A549 (cell line): Measurements from ENCODE around the gene PLEKHG4B.
"Not testable (repeated sequence)": the region's sequence is repeated elsewhere in the genome, so short reads cannot be mapped to it uniquely, and the experiment has no call there.

Experiments
- BCL3 ChIP-seq: fragments of >200 bp; sonication (Bioruptor Twin); formaldehyde crosslinking; IDR thresholded peaks from 3 replicates; pipeline ENCODE4 v1.6.1; 2016
- CTCF ChIP-seq: fragments of >200 bp; sonication (Bioruptor Twin); formaldehyde crosslinking; IDR thresholded peaks from 3 replicates; pipeline ENCODE4 v1.5.1; 2016
- EP300 ChIP-seq, 2 experiments: fragments of >200 bp; sonication (Bioruptor Twin); formaldehyde crosslinking; IDR thresholded peaks; 2 replicates in 1 of 2; 3 replicates in 1 of 2; pipeline ENCODE4 v1.6.1; 2016 to 2017
- FOSL2 ChIP-seq, 2 experiments: fragments of 450-650 bp in 1 of 2; fragments of >200 bp in 1 of 2; sonication (Bioruptor Twin) in 1 of 2; formaldehyde crosslinking; IDR thresholded peaks; 2 replicates each; pipeline versions ENCODE4 v1.5.0 to v1.6.1; 2016 to 2020; ENCODE audit warnings: mild to moderate bottlenecking in 1 of 2, moderate library complexity in 1 of 2
- HOXB5 ChIP-seq: fragments of 250-450 bp; sonication (Bioruptor Pico); IDR thresholded peaks from 2 replicates; pipeline ENCODE4 v1.5.0; 2020; ENCODE audit warnings: mild to moderate bottlenecking, moderate library complexity
- JUN ChIP-seq, 2 experiments: fragments of >200 bp; sonication (Bioruptor Twin); formaldehyde crosslinking; IDR thresholded peaks; 2 replicates in 1 of 2; 3 replicates in 1 of 2; pipeline ENCODE4 v1.6.1; 2016 to 2017
- MAZ ChIP-seq: fragments of 150-350 bp; IDR thresholded peaks from 2 replicates; pipeline ENCODE4 v1.6.1; 2014; ENCODE audit warnings: antibody characterized with exemption, low read depth, low read length, borderline replicate concordance
- NR3C1 ChIP-seq: fragments of >200 bp; sonication (Bioruptor Twin); formaldehyde crosslinking; IDR thresholded peaks from 3 replicates; pipeline ENCODE4 v1.6.1; 2017
- POLR2A ChIP-seq: IDR thresholded peaks from 2 replicates; pipeline ENCODE4 v1.6.1; 2012; ENCODE audit warnings: mild to moderate bottlenecking, low read length
- RAD21 ChIP-seq, 2 experiments: fragments of >200 bp in 1 of 2; sonication (Bioruptor Twin) in 1 of 2; formaldehyde crosslinking in 1 of 2; IDR thresholded peaks in 1 of 2; conservative IDR thresholded peaks in 1 of 2; 2 replicates in 1 of 2; 3 replicates in 1 of 2; pipeline ENCODE4 v1.6.1; 2012 to 2018; ENCODE audit warnings: inconsistent platforms in 1 of 2
- RARB ChIP-seq: fragments of 250-450 bp; sonication (Bioruptor Pico); IDR thresholded peaks from 2 replicates; pipeline ENCODE4 v1.8.0; 2021; ENCODE audit warnings: mild to moderate bottlenecking, moderate library complexity
- RNF2 ChIP-seq: fragments of 200-600 bp; sonication (generic); IDR thresholded peaks from 2 replicates; pipeline ENCODE4 v1.6.1; 2016; ENCODE audit warnings: low read depth, mild to moderate bottlenecking, antibody characterized with exemption, moderate library complexity, borderline replicate concordance
- SMC3 ChIP-seq: fragments of >200 bp; sonication (Bioruptor Twin); formaldehyde crosslinking; IDR thresholded peaks from 3 replicates; pipeline ENCODE4 v1.6.1; 2018; ENCODE audit warnings: inconsistent platforms

- TF ChIP-seq MAZ; CTCF; BCL3; NR3C1; HOXB5 (CRISPR knock-in tag); RARB (CRISPR knock-in tag); POLR2A; EP300 (IDR thresholded peaks at IDR 0.05); SMC3; RNF2; FOSL2 (IDR thresholded peaks at IDR 0.05); FOSL2 (CRISPR knock-in tag; IDR thresholded peaks at IDR 0.05); RAD21 (conservative IDR thresholded peaks at IDR 0.05 in 1 of 2, IDR thresholded peaks at IDR 0.05 in 1 of 2); JUN (IDR thresholded peaks at IDR 0.05): not testable (repeated sequence)
Measured at GRCh38 chr5:233426-233825, 141.5 kb downstream of the PLEKHG4B start.
